GM19455 (cell line): ENCODE measurements around the gene EHD1.
A peak's percentile ranks its signal among the peaks of the same experiment; 100 is the strongest.
"Not testable (repeated sequence)": the region's sequence is repeated elsewhere in the genome, so short reads cannot be mapped to it uniquely, and the experiment has no call there.

Experiments
- ATAC-seq: cut with Tn5 transposase; IDR thresholded peaks from one replicate; pipeline ENCODE4 v1.9.1; 2021; ENCODE audit not compliant: unreplicated experiment

EHD1 gene

GRCh38 chr11:64859542-64860414 lies 18.6 kb downstream of the EHD1 start:
- peak; percentile 73 for ATAC-seq

DNA sequence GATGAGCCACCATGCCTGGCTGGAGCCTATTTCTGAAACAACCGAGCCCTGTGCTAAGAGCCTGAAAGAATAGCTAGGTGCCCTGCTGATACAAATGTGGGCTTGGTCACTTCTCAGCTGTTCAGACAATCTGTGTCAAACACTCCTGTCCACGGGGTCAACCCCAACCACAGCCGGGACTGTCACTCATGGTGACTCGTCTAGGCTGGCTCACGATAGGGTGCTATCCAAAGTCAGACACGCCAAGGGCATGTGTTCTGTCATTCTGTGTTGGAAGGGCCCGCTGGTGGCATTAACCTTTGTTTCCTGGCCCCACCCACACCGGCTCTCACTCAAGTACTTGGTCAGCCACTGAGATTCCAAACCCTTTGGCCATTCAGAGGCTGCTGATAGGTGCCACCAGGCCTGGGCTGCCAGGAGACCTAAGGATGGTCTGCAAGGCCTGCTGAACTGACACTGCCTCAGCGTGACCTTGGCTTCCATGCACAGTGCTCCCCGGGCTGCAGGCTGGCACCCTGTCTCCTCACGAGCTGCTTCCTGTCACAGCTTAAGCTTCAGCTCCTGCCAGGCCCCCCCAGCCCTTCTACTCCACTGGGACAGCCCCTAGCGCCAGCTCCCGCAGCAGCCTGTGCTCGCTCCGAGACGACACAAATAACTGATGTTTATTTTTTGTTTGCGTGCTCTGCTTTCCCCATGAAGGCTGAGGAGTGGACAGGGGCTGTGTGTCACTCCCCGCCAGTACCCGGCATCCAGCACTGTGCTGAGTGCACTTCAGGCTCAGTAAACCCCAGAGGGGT lies 19.8 kb downstream of the EHD1 start:
- no peak for ATAC-seq

GRCh38 chr11:64857485-64857884 lies 20.9 kb downstream of the EHD1 start:
- ATAC-seq = no peak

- no peak for ATAC-seq
These were observed 21.8 kb downstream of the EHD1 start for GRCh38 chr11:64856382-64857227.

DNA sequence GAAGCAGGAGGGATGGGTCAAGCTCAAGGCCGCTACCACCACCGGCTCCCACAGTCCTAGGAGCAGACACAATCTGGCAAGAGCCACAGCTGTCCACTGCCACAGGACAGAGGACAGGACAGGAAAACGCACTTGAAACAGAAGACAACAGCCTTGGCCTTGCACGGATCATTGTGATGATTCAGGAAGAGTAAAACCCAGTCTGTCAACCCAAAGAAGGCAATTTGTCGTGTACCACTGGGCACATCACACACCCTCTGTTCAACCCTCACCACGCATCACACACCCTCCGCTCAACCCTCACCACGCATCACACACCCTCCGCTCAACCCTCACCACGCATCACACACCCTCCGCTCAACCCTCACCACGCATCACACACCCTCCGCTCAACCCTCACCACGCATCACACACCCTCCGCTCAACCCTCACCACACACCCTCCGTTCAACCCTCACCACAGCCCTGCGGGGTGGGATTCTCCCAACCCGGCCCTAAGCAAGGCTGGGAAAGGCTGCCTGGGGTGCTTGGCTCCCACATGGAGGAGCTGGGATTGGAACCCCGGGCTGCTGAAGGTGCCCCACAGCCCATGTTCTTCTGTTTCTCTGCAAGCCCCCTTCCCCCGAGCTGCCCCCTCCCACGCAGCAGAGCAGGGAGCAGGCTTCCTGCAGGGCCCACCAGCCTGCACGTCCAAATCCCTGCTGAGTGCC lies 22.7 kb downstream of the EHD1 start:
- ATAC-seq = no peak

DNA sequence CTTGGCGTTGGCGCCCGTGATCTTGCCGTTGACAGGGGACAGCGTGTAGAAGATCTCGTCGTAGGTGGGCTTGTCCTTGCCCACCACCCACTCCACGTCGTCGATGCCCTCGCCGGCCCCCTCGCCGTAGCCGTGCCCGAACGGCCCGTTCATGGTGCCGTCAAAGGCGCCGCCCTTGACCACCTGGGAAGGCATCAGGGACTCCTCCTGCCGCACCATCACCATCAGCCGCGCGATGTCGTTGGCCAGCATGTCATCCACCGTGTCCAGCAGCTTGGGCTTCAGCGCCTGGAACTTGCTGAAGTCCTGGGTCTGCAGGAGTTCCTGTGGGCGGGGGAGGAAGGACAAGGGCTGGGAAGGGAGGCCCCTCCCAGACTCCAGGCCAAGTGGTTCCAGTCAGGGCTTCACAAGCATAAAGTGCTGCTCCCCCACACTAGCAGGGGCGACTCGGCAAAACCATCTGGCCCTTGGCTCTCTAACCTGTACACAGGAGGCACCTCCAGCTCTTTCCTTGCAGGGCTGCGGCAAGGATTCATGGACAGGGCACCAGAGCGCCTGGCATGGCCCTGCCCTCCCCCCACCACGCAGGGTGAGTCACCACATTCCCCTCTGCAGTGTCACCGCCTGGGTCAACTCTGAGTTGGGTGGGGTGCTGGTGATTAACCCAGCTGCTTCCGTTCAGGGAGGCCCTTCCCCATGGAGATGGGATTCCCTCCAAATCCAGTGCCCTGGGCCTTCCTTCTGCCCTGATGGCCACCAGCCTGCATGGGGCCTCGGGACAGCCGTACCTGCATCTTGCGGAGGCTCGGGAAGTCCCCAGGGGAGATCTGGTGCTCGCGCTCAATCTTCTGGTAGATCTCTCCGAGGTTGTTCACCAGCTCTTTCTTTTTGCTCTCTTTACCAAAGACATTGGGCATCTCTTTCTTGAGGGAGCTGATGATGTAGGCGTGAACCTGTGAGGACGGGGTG lies 23.6 kb downstream of the EHD1 start:
- no peak for ATAC-seq

- no peak for ATAC-seq
These were observed 24.3 kb downstream of the EHD1 start for GRCh38 chr11:64854157-64854533.

GRCh38 chr11:64853709-64854108 lies 24.7 kb downstream of the EHD1 start:
- no peak for ATAC-seq

GRCh38 chr11:64852804-64853509 lies 25.5 kb downstream of the EHD1 start:
- ATAC-seq = no peak

- no peak for ATAC-seq
These were observed 26.5 kb downstream of the EHD1 start for GRCh38 chr11:64851831-64852351.

DNA sequence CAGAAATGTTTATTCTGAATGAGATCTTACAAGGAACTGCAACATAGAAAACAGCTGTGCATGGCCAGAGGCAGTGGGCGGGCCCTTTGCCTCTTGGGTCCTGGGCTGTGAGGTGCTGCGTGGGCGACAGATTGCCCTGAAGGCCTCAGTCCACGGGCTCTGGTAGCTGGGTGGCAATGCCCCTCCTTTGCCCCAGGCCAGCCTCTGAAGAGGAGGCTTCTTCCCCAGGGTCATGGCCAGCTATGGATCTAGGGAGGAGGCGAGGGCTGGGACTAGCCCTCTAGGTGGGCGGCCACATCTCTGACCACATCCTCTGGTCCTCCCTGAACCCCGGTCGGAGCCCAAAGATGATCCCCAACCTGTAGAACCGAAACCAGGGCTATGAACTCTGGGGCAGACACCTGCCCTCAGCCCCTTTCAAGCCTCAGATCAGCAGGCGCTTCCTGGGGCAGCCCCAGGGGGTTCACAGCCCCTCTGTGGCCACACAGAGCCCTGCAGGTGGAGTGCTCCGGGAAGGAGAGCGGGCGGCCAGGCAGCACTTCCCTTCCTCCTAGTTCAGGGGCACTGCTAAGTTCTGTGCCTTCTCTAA lies 27.3 kb downstream of the EHD1 start:
- peak; percentile 58 for ATAC-seq

DNA sequence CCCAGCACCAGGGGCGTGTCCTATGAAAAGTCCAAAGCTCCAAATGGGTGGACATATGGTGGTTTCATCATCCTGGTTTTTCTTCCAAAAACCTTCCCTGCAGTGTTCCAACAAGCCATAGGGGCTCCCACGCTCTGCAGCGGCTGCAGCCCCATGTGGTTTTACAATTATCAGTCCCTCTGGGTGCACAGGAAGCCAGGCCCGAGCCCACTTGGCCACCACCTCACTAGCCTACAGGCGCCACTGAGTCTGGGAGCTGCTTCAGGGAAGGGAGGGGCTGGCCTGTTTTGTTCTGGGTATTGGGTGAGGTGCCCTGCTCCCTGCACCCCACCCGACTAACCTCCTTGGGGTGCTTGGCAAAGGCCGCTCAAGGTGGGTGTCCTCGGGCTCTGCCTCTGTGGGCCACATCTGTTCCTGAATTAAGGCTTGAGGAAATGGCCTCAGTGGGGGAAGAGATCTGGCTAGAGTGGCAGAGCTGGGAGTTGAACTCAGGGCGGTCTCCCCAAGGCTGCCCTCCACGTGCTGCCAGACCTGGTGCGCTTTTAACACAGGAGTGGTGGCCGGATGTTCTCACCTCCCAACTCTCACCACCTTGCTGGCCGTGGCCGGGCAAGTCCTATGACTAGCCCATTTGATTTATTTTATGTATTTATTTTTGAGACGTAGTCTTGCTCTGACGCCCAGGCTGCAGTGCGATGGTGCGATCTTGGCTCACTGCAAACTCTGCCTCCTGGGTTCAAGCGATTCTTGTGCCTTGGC lies 28.6 kb downstream of the EHD1 start:
- no peak for ATAC-seq

DNA sequence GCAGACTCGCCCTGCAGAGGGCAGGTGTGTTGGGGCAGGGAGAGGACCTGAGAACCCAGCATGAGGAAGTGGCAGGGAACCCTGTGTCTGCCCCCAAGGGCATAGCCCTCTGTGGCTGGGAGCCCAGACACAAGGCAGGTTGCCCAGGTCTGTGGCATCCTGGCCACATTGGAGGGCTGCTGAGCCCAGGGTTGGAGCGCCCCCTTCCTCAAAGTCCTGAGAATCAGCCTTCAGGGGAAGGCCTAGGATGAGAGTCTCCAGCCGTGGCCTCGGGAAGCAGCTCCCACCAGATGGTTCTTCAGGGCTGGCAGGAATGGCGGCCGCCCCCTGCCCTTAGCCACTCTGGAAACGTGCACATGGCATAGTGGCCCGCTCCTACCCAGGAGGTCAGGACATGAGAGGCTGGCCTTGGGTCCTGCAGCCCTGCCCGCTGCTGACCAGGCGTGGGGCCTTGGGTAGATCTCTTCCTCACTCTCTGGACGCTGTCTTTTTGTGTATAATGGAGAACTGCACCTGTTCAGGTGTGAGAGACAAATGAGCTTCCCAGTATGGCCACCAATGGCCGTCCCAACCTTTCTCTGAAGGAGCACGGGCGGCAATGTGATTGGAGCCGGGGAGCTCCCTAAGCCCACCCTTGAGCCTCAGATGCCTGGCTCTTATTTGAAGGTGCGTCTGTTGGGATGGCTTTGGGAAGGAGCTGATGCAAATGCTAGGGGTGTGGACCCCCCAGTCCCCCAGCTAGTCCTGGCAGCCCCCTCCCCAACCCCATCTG lies 29.4 kb downstream of the EHD1 start:
- ATAC-seq = no peak

- no peak for ATAC-seq
These were observed 30.1 kb downstream of the EHD1 start for GRCh38 chr11:64848214-64848825.

DNA sequence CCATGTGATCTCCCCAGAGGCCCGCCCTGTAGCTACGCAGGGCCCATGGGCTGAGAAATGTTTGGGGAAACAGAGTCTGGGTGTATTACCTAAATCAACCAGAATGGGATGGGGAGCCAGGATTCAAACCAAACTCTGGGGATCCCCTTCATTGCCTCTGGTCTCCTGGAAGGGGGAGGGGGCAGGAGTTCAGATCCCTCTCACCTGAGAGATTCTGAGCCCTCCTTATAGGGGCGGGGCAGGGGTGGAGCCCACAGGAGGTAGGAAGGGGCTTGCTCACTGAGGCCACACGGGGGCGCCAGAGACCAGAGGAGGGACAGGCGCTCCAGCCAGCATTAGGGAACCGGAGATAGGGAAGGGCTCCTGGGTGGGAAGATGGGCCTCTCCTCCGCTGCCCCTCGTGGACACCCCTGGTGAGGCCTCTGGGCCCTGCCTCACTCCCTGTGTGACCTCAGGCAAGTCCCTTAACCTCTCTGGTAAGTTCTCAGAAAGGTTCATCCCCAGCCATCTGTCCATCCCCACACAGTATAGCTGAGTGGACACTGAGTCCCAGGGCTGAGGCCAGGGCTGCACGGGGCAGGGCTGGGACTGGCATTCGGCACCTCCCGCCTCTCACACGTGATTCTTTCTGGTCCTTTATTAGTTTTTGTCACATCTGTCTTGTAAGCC lies 31.3 kb downstream of the EHD1 start:
- no peak for ATAC-seq

DNA sequence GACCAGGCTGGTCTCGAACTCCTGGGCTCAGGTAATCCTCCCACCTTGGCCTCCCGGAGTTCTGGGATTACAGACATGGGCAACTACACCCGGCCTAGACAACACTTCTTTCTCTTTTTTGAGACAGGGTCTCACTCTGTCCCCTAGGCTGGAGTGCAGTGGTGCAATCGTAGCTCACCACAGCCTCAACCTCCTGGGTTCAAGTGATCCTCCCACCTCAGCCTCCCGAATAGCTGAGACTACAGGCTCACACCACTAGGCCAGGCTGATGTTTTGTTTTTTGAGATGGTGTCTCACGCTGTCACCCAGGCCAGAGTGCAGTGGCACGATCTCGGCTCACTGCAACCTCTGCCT lies 32.7 kb downstream of the EHD1 start:
- not testable (repeated sequence) for ATAC-seq
